Activated CD8-positive, alpha-beta memory T cell treated with anti-CD3 and anti-CD28 coated beads, Interleukin-2, amount 50 U/mL, for 48 hours (primary cell): ENCODE data around the gene BLTP2.

ENCODE experiments used
- DNase-seq: peaks from one replicate; pipeline ENCODE4 v3.0.0-alpha.2; 2020

Gene BLTP2

GRCh38 chr17:28597606-28598383, 47.2 kb downstream of the BLTP2 start:
- DNase-seq, result no peak
